HepG2 (cell line): ENCODE results near the gene ZNF606.

Source experiments
- CEBPB ChIP-seq: IDR thresholded peaks from 2 replicates; pipeline ENCODE4 v1.6.1; 2011; ENCODE audit warnings: low read depth, low read length, improper control_type of control experiment, borderline replicate concordance
- CEBPG ChIP-seq: IDR thresholded peaks from 2 replicates; pipeline ENCODE4 v1.6.1; 2016
- EZH2 ChIP-seq: conservative IDR thresholded peaks from 2 replicates; pipeline ENCODE4 v1.6.1; 2012; ENCODE audit warnings: mild to moderate bottlenecking, low read depth, low read length, moderate library complexity
- HDAC6 ChIP-seq: fragments of 200-600 bp; sonication (generic); IDR thresholded peaks from 2 replicates; pipeline ENCODE4 v1.7.0; 2017; ENCODE audit warnings: mild to moderate bottlenecking, antibody characterized with exemption, low read length, low read depth
- MXD4 ChIP-seq: IDR thresholded peaks from 2 replicates; pipeline ENCODE4 v1.6.1; 2016; ENCODE audit warnings: mild to moderate bottlenecking, missing biosample characterization, missing genetic modification reagents
- RAD21 ChIP-seq: fragments of 450-650 bp; formaldehyde crosslinking; IDR thresholded peaks from 2 replicates; pipeline ENCODE4 v1.5.0; 2020; ENCODE audit warnings: mild to moderate bottlenecking

DNA sequence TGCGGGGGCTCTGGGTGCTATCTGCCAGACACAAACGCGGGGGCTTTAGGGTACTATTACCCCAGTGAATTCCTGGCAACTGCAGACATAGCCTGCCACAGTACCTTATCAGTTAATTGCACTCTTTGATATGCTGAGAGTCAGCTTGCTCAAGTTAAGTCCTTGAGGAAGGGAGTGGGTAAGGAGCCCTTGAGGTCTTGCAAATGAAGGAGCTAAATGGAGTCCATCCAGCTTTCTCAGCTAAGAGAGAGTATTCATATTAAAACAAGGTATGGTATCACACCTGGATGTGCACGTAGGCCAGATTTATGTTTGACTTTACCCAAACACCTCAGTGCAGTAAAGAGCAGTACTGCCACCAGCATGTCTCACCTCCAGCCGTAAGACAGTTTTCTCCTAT is 11.5 kb upstream of the ZNF606 start:
- TF ChIP-seq HDAC6 (no peak), CEBPB (no peak), CEBPG (CRISPR knock-in tag) (no peak), EZH2 (no peak), RAD21 (no peak), MXD4 (CRISPR knock-in tag) (no peak)
